Peyer's patch (tissue), 4 donors: ENCODE results near the gene G6PC2.

Source experiments
- CTCF ChIP-seq, 6 experiments: fragments of 450-650 bp in 4 of 6; fragments of 200-600 bp in 2 of 6; sonication (generic) in 1 of 6; IDR thresholded peaks; one replicate each; pipeline ENCODE4 v1.5.1; 2017 to 2019; ENCODE audit warnings: antibody characterized with exemption in 6 of 6, mild to moderate bottlenecking in 3 of 6, moderate library complexity in 1 of 6
- POLR2A ChIP-seq, 2 donors: fragments of 450-650 bp; IDR thresholded peaks; one replicate each; pipeline ENCODE4 v1.5.1; 2017; ENCODE audit warnings: antibody characterized with exemption in 2 of 2, mild to moderate bottlenecking in 2 of 2, moderate library complexity in 2 of 2

GRCh38 chr2:168912466-168912865, 11.4 kb downstream of the G6PC2 start:
- TF ChIP-seq CTCF (IDR thresholded peaks at IDR 0.05) = no peak
- no peak for TF ChIP-seq POLR2A (IDR thresholded peaks at IDR 0.05)
